Sigmoid colon (tissue), 4 donors: Measurements from ENCODE around the gene PLA2R1.

ENCODE experiments used
- CTCF ChIP-seq, 4 experiments: fragments of 450-650 bp in 3 of 4; fragments of 200-600 bp in 1 of 4; IDR thresholded peaks; one replicate each; pipeline ENCODE4 v1.5.1; 2016 to 2019; ENCODE audit warnings: antibody characterized with exemption in 4 of 4, mild to moderate bottlenecking in 3 of 4, moderate library complexity in 2 of 4
- EP300 ChIP-seq, 4 donors: sonication (generic); formaldehyde crosslinking; IDR thresholded peaks; one replicate each; pipeline ENCODE4 v1.6.1; 2017; ENCODE audit warnings: antibody characterized with exemption in 4 of 4
- POLR2A ChIP-seq, 2 donors: fragments of 450-650 bp; IDR thresholded peaks; one replicate each; pipeline ENCODE4 v1.6.1; 2016; ENCODE audit warnings: antibody characterized with exemption in 2 of 2, mild to moderate bottlenecking in 2 of 2, moderate library complexity in 2 of 2
- POLR2AphosphoS5 ChIP-seq, 4 donors: sonication (generic); formaldehyde crosslinking; IDR thresholded peaks; one replicate each; pipeline ENCODE4 v1.6.1; 2017; ENCODE audit warnings: antibody characterized with exemption in 4 of 4

GRCh38 chr2:160060297-160060696 is 2.1 kb downstream of the PLA2R1 start:
- TF ChIP-seq CTCF (IDR thresholded peaks at IDR 0.05) = no peak
- TF ChIP-seq POLR2A (IDR thresholded peaks at IDR 0.05) = no peak
- TF ChIP-seq EP300 (IDR thresholded peaks at IDR 0.05) = no peak
- TF ChIP-seq POLR2AphosphoS5 (IDR thresholded peaks at IDR 0.05) = no peak
